Caco-2 (cell line): ENCODE results near the gene CKAP4. TPM values are rescaled to one million over a fixed set of nuclear protein-coding genes. Genes with fewer than 3 reads are reported as not detected.

Experiments used
- BruUV-seq: library from RNA; stranded (reverse); fragments of 400-500 nt; replicated peaks from 2 replicates; lab custom pipeline; 2021; lab: Mats Ljungman, UMichigan
- CTCF ChIA-PET: fragments of 300-600 bp; sonication (Branson Sonifier 250); formaldehyde crosslinking; loops from one replicate; lab custom pipeline; 2022; ENCODE audit warnings: antibody characterized with exemption; lab: Charles Lee
- POLR2A ChIA-PET: fragments of 300-600 bp; sonication (Branson Sonifier 250); formaldehyde crosslinking; loops from one replicate; lab custom pipeline; 2022; ENCODE audit warnings: antibody characterized with exemption; lab: Charles Lee
- DNase-seq, 2 experiments: peaks; one replicate each; pipeline versions ENCODE4 v3.0.0 to v3.0.0-alpha.2; 2020 to 2022
- H3K27me3 ChIP-seq: replicated peaks from 2 replicates; pipeline ENCODE4 v1.6.0; 2011; ENCODE audit warnings: low read length; ENCODE audit not compliant: control insufficient read depth, insufficient read depth
- H3K36me3 ChIP-seq: 2 replicates; pipeline ENCODE4 v1.5.1; 2011; ENCODE audit warnings: low read length; ENCODE audit not compliant: control insufficient read depth, insufficient read depth
- H3K4me1 ChIP-seq: fragments of 250-450 bp; sonication (Bioruptor Pico); 2 replicates; pipeline ENCODE4 v1.5.1; 2020; ENCODE audit warnings: mild to moderate bottlenecking
- H3K4me3 ChIP-seq: 2 replicates; pipeline ENCODE4 v1.5.1; 2011; ENCODE audit warnings: low read depth, mild to moderate bottlenecking, control low read depth, low read length
- H3K9me3 ChIP-seq: fragments of 250-450 bp; sonication (Bioruptor Pico); 2 replicates; pipeline ENCODE4 v1.5.1; 2020; ENCODE audit warnings: mild to moderate bottlenecking, moderate library complexity
- H3K27ac Mint-ChIP-seq: one replicate; pipeline ENCODE4 v1.8.0; 2022; ENCODE audit warnings: mixed read lengths; ENCODE audit not compliant: unreplicated experiment
- H3K27me3 Mint-ChIP-seq: one replicate; pipeline ENCODE4 v1.8.0; 2022; ENCODE audit warnings: mixed read lengths; ENCODE audit not compliant: insufficient read depth, unreplicated experiment
- H3K36me3 Mint-ChIP-seq: one replicate; pipeline ENCODE4 v1.8.0; 2022; ENCODE audit warnings: mild to moderate bottlenecking, mixed read lengths; ENCODE audit not compliant: insufficient read depth, unreplicated experiment
- H3K4me1 Mint-ChIP-seq: one replicate; pipeline ENCODE4 v1.8.0; 2022; ENCODE audit warnings: low read depth, mixed read lengths; ENCODE audit not compliant: unreplicated experiment
- H3K4me3 Mint-ChIP-seq: one replicate; pipeline ENCODE4 v1.8.0; 2022; ENCODE audit warnings: mild to moderate bottlenecking, moderate library complexity, mixed read lengths; ENCODE audit not compliant: unreplicated experiment
- H3K9me3 Mint-ChIP-seq: one replicate; pipeline ENCODE4 v1.8.0; 2022; ENCODE audit warnings: mixed read lengths; ENCODE audit not compliant: unreplicated experiment
- CTCF ChIP-seq, 2 experiments: fragments of 200-600 bp in 1 of 2; IDR thresholded peaks; 1 replicate in 1 of 2; 2 replicates in 1 of 2; pipeline versions ENCODE4 v1.5.1 to v1.8.0; 2011 to 2022; ENCODE audit warnings: antibody characterized with exemption in 1 of 2, control low read depth in 1 of 2, inconsistent platforms in 1 of 2, low read depth in 1 of 2, low read length in 1 of 2, mild to moderate bottlenecking in 1 of 2, moderate library complexity in 1 of 2; ENCODE audit not compliant: insufficient read depth in 1 of 2, severe bottlenecking in 1 of 2, unreplicated experiment in 1 of 2
- intact Hi-C: fragments of 100-400 bp; cut with micrococcal nuclease; formaldehyde crosslinking; loops from one replicate; pipeline ENCODE4 v1.10.0; 2022; ENCODE audit not compliant: unreplicated experiment
- total RNA-seq: library from RNA; stranded (reverse); gene quantifications from 2 replicates; pipeline ENCODE4 v1.2.3, GENCODE V29; 2022

The CKAP4 gene
- total RNA-seq, 1 experiment from 2014 or later: 63.1 TPM

- no peaks in the 10 kb centered on the region for H3K27me3 ChIP-seq
- no TSS peak for BruUV-seq
- Mint-ChIP-seq H3K27me3 (no peaks in the 10 kb centered on the region), H3K27ac (no peak overlapping the region), H3K4me3 (no peak overlapping the region), H3K4me1 (no peaks in the 10 kb centered on the region), H3K9me3 (no peaks in the 10 kb centered on the region), H3K36me3 (no peaks in the 10 kb centered on the region)
- POLR2A ChIA-PET: no interaction called here
- intact Hi-C loops: no loop called here
- H3K4me1 ChIP-seq: no peaks in the 10 kb centered on the region
- no peak overlapping the region for H3K4me3 ChIP-seq
- no peaks in the 10 kb centered on the region for H3K9me3 ChIP-seq
- CTCF ChIA-PET: no interaction called here
- no peaks in the 10 kb centered on the region for H3K36me3 ChIP-seq
- no peak for DNase-seq
- TF ChIP-seq CTCF (IDR thresholded peaks at IDR 0.05; ENCODE audit: insufficient read depth in 1 of 2, low read depth in 1 of 2, low read length in 1 of 2, severe bottlenecking in 1 of 2, unreplicated experiment in 1 of 2): no peak
Measured at GRCh38 chr12:106258935-106259334, 11.1 kb upstream of the CKAP4 start.

GRCh38 chr12:106258226-106258625 is 10.4 kb upstream of the CKAP4 start:
- H3K27ac Mint-ChIP-seq: no peak overlapping the region
- Histone ChIP-seq H3K27me3 (no peaks in the 10 kb centered on the region), H3K4me1 (no peaks in the 10 kb centered on the region), H3K9me3 (no peaks in the 10 kb centered on the region), H3K36me3 (no peaks in the 10 kb centered on the region), H3K4me3 (no peak overlapping the region)
- H3K9me3 Mint-ChIP-seq: no peaks in the 10 kb centered on the region
- H3K4me3 Mint-ChIP-seq: no peak overlapping the region
- DNase-seq: no peak
- H3K27me3 Mint-ChIP-seq: no peaks in the 10 kb centered on the region
- CTCF ChIA-PET: no interaction called here
- no TSS peak for BruUV-seq
- no peaks in the 10 kb centered on the region for H3K36me3 Mint-ChIP-seq
- intact Hi-C loops: no loop called here
- POLR2A ChIA-PET: no interaction called here
- no peak for TF ChIP-seq CTCF (IDR thresholded peaks at IDR 0.05; ENCODE audit: insufficient read depth in 1 of 2, low read depth in 1 of 2, low read length in 1 of 2, severe bottlenecking in 1 of 2, unreplicated experiment in 1 of 2)
- H3K4me1 Mint-ChIP-seq: no peaks in the 10 kb centered on the region

GRCh38 chr12:106256524-106256923 is 8.7 kb upstream of the CKAP4 start:
- Mint-ChIP-seq H3K4me1 (no peaks in the 10 kb centered on the region), H3K4me3 (no peak overlapping the region), H3K9me3 (no peaks in the 10 kb centered on the region), H3K36me3 (no peaks in the 10 kb centered on the region), H3K27ac (no peak overlapping the region), H3K27me3 (no peaks in the 10 kb centered on the region)
- Histone ChIP-seq H3K4me3 (no peak overlapping the region), H3K36me3 (no peaks in the 10 kb centered on the region), H3K27me3 (no peaks in the 10 kb centered on the region), H3K9me3 (no peaks in the 10 kb centered on the region), H3K4me1 (peaks cover 7% of the 10 kb centered on the region; the same call in 1 of the 2 replicates)
- DNase-seq: no peak
- intact Hi-C loops: no loop called here
- TF ChIP-seq CTCF (IDR thresholded peaks at IDR 0.05; ENCODE audit: insufficient read depth in 1 of 2, low read depth in 1 of 2, low read length in 1 of 2, severe bottlenecking in 1 of 2, unreplicated experiment in 1 of 2): no peak
- BruUV-seq: no TSS peak
- POLR2A ChIA-PET: no interaction called here
- CTCF ChIA-PET: no interaction called here
